Frontal cortex (tissue), 4 donors: Measurements from ENCODE around the gene CTNNBL1. TPM values are rescaled to one million over a fixed set of nuclear protein-coding genes. Genes with fewer than 3 reads are reported as not detected.
"Not testable (repeated sequence)": the region's sequence is repeated elsewhere in the genome, so short reads cannot be mapped to it uniquely, and the experiment has no call there.

Experiments used
- DNase-seq, 2 donors: peaks; one replicate each; pipeline ENCODE4 v3.0.0; 2012; ENCODE audit warnings: low spot score in 2 of 2
- FAIRE-seq: peaks from 2 replicates; lab custom pipeline; 2012; peaks lifted over from hg19 to GRCh38; lab: Jason Lieb, UNC
- total RNA-seq: library from RNA; depleted of rRNA; stranded (reverse); fragments of >200 nt; gene quantifications from one replicate; pipeline ENCODE4 v1.2.3, GENCODE V29; 2014
- donor health status: control.
- donor health status: control.
- donor health status: control.

Gene CTNNBL1
- total RNA-seq, 1 donor from 2014 or later = 61.1 TPM

DNA sequence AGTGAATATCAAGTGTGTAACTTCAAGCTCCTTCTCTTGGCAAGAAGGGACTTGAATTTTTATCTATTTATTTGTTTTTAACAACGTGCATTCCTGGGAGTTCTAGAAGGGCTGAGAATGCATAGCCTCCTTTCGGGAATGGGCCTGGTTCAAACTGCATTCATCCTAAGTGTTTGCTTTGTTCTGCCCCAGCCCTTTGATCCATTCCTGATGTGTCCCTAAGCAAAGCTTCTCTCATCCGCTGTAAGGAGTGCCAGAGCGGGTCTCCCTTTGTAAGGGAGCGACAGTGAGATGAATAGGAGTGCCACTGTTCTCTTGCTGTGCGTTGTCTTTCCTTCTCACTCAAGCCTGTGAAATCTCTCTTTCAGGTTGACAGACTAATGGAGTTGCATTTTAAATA, 148.1 kb downstream of the CTNNBL1 start:
- no peak for DNase-seq
- no peak for FAIRE-seq

DNA sequence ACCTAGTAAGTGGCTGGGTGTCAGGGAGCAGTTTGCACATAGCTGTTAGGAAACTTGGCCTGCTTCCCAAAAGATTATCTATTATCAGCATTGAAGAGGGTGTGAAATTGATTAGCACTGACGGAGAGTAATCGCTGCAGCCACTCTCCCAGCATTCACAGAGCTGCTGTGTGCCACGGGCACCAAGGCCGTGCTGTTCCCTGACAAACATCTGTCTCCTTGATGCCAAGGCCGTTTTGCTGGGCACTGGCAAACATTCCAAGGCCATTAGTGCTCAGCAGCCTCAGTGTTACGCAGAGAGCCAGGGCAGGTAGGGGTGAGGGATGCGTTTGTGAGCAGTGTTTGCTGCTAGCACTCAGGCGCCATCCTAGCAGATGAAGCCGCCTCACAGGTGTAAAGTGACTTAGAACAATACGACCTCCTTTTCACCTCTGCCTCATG, 151.4 kb downstream of the CTNNBL1 start:
- FAIRE-seq = no peak
- no peak for DNase-seq

DNA sequence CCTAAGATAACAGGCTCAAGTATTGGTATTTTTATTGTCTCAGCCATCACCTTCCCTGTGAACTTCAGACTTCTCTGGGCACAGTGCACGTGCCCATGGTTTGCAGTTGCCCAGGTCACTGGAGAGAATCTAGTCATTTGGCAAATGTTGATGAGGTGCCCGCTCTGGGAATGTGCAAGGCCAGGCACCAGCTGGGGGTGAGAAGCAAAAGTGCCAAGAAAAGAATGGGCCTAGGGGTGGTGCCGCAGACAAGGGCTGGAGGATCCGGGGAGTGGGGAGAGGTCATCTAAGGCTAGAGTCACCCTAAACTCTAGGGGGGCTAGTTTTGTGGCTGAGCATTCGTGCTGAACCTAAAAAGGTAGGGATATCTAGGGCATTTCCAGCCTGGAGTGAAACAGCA, 152.0 kb downstream of the CTNNBL1 start:
- FAIRE-seq = no peak
- DNase-seq = no peak

DNA sequence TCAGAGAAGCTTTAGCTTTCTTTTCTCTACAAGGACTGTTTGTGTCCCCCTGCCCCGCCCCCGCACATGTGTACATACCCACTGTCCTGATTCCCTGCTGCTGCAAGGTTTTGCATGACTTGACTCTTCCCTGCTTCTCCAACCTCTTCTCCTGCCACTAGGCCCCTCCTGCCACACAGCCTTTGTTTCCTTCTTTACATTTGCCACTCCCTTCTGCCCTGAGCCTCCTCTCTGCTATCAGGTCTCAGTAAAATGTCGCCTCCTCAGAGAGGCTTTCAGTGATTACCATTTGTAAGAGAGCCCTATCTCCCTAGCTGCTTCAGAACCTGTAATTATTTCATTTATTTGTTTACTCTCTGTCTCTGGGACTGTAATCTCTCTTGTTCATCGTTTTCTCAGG, 152.7 kb downstream of the CTNNBL1 start:
- FAIRE-seq (no peak), DNase-seq (no peak)

DNA sequence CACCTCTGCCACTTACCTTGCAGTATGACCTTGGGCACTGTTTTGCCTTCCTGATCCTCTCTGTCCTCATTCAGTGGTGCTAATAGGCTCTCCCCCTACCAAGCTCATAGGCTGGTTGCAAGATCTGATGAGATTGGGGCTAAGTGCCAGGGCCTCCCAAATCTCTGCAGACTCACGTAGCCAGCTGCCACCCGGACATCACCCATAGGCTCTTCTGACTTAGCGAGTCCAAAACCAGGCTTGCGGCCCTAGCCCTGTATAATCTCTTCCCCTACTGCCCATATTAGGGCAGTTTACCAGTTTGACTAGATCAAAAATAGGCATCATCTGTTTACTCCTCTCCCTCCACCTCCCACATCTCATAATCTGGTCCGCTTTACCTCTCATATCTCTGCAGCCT, 154.9 kb downstream of the CTNNBL1 start:
- FAIRE-seq (no peak), DNase-seq (no peak)

DNA sequence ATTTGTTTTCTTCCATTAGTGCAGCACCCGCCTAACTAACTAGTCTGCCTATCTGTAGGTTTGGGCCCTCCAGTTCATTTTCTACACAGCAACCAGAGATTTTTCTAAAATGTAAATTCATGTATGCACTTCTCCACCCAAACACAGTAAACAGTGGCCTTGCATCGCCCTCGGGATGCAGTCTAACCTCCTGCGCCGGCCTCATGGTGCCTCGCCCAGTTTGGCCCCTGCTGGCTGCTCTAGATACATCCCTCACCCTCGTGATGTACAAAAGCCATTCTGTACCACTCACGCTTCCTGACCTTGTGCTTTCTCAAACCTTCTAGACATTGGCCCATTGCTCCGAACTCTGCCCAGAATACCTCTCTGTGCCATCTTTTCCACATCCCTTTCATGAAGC, 155.3 kb downstream of the CTNNBL1 start:
- FAIRE-seq (no peak), DNase-seq (no peak)

DNA sequence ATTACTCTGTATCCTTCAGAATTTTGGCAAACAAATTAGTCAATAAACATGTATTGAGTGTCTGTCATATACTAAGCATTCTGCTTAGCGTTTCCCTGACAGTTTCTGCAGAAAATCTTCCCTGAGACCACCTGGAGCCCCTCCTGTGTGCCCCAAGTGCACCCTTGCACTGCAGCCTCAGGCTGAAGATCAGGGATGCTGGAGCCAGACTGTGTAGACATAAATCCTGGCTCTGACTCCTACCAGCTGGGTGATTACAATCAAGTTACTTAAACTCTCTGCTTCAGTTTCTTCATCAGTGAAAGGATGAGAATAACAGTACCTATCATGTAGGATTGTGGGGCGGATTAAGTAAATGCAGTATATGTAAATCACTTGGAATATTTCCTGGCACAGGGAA, 155.7 kb downstream of the CTNNBL1 start:
- no peak for DNase-seq
- no peak for FAIRE-seq

DNA sequence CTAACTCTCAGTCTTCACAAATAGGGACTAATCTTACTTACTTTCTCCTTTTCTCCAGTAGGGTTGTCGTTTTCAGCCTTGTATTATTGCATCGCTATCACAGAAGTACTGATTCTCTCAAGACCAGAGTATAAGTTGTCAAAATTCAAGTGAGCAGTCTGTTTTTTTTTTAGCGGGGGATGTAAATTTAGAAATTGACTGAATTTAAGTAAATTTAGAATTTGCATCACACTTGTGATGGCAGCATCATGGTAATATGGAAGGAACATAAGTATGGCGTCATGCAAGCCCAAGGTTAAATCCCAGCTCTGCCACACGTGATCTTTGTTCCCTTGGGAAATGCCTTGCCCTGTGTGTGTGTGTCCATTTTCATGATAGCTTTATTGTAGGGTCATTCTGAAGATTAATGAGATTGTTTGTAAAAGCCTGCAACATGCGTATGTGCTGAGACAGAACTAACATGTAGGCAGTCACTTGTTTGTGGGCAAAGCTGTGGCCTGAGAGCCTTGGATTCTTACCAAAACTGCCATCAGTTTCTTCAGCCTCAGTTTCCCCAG, 156.3 kb downstream of the CTNNBL1 start:
- FAIRE-seq = no peak

DNA sequence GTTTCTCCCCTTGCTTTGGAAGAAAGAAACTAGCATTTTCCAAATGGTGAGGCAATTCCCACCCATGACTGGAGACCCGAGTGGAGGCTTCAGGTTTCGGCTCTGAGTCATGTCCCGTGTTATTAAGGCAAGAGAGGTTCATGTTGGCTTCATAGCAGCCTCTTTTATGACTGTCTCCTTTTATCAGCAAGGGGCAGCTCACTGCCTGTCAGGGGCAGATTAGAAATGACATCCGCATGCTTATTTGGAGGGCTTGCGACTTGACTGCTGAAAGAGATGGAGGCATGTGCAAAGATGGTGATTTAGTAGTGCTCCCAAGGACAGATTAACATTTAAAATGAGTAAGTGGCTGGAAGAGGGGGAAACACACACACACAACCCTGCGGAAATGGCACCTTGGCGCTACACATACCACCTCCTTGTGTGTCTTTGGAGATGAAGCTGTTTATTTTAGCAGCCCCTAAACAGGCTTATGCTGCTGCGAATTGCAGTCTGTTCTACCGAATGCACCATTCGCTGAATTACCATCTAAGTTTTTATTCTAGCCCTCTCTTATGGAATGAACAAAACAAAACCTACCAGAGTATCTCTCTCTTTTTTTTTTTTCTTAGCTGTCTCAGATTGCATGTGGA, 157.0 kb downstream of the CTNNBL1 start:
- DNase-seq (no peak), FAIRE-seq (no peak)

More for the DNA sequence above, 156.3 kb downstream of the CTNNBL1 start:
- DNase-seq = no peak

DNA sequence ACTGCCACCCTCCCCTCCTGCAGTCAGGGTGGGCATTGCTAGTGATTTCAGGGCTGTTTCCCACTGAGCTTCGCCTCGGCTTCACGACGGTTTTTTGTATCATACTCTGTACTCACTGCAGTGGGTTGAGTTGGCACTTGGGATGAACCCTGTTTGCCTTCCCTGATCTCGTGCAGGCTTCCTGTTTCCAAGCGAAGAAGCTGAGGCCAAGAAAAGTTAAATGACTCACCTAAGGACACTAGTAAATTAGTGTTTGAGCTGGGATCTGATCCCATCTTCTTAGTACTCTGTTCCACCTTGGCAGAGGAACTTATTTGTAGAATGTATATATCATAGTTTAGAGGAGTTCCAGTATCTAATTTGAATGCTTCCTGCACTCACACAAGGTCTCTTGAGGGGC, 158.8 kb downstream of the CTNNBL1 start:
- FAIRE-seq (no peak), DNase-seq (no peak)

DNA sequence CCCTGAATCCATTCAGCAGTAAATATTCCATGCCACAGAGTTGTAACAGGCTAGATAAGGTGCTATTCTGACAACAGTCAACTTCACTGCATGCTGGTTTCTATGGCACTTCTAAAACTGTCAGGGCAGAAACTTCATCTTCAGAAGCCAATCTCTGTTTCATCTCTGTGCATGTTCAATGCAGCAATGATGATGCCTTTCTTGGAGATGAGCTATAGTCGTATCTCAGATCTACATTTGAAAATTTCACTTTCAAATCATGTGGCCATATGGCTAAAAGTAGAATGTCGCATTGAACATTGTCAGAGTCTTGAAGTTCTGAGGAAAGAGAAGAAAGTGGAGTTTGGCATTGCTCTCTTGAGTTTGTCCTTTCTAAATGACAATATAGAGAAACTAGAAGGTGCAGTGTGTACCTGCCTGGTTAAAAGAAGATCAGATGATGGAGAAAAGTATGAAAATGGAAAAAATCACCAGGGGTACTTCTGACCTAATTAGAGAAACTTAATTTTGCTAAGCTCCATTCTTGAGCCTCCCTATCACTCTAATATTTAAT, 160.1 kb downstream of the CTNNBL1 start:
- FAIRE-seq (no peak), DNase-seq (no peak)

DNA sequence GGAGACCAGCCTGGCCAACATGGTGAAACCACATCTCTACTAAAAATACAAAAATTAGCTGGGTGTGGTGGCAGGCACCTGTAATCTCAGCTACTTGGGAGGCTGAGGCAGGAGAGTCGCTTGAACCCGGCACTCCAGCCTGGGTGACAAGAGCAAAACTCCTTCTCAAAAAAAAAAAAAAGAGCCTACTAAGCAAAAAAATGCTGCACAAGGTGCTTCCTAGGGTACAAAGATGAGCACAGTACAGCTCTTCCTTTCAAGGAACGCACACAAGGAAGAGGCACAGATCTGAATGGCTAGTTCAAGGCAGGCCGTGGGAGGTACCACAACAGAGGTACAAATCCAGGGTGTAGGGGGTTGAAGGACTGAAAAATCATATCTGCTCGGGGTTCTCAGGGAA, 162.2 kb downstream of the CTNNBL1 start:
- not testable (repeated sequence) for DNase-seq, FAIRE-seq

DNA sequence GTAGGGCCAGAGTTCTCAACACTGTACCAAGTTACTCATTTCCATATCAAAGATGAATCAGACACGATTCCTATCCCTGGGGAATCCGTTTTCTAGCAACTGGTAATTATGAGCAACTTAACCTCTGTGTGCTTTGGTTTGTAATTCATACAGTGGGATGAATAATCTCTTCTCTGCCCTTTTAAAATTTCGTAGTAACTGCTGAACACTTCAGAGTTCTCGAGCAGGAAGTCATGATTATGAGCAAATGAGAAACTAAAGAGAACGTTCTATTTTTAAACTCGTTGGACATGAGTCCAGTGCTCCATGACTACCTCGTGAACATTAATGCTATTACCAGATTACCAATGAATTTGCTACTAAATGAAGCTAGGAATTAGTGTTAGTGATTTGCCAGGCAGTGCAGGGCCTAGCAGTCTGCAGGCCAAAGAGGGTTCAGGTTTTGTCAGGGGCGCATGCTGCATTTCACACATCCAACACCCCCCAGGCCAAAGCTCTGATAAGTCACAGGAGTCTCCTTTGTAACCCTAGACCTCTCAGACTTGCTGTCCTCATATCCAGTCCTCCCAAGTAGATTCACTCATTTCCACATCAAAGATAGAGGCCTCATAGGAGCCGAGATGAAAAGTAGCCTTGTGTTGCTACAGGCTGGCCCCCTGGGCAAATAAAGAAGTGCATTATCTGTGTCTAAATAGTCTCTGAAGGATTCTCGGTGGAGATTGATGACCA, 163.3 kb downstream of the CTNNBL1 start:
- FAIRE-seq = no peak
- DNase-seq = no peak

DNA sequence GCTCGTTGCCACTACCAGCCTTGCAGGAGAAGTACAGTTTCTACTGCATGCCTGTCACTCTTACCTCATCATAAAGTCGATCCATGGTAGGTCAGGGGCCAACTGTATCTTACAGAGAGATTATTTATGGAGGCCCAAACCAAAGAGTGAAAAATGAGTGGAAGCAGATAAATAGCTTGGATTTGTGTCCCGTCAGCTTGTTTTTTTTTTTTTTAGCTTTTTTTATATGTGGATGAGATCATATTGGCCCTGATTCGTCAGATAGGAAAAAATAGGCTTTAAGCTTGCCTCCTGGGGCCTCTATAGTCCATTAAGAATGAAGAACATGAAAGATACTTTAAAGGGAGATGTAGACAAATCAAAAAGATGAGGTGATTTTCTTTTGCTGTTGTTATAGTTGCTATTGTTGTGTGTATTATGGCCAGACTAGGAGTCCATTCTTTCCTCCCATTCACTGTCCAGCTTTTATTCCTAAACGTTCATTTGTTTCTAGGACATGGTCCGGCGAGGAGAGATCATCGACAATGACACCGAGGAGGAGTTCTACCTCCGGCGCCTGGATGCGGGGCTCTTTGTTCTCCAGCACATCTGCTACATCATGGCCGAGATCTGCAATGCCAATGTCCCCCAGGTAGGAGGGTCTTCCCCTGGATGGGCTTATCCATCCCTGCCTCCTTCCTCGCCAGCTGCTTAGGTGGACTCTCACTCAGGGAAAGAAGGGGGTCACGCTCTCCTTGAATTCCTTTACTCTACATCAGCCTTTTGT, 165.8 kb downstream of the CTNNBL1 start:
- DNase-seq (no peak), FAIRE-seq (no peak)

DNA sequence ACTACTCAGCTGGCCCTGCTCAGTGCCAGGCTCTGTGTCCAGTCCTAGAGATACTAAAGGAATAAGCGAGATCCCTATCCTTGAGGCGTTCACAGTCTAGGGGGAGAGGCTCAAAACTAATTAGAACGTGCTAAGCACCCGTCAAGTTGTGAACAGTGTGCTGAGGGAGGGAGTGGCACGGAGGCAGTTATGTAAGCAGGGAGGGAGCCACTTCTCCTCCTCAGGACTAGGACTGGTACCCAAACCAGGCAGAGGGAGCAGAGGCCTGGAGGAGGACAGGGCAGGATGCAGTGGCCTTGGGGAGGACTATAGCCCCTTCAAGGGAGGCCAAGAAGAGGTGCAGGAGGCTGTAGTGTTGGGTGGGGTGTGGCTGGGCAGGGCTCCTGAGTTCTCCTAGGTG, 169.5 kb downstream of the CTNNBL1 start:
- no peak for FAIRE-seq
- DNase-seq = no peak

DNA sequence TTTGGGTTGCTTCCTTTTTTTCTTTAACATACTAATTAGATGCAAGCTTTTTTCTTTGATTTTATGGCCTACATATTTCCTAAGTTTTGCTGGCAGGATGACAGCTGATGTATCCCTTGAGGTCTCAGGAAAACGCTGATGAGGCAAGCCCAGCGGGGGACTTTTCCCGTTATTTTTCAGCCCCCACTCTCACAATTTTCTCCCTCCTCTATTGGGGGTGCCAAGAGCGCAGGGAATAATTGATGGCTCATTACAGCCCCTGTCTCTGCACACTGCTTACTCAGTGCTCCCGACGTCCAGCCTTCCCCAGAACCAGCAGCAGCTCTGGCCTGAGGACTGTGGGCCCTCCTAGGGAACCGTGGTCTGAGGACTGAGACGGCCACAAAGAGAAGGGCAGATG, 170.5 kb downstream of the CTNNBL1 start:
- DNase-seq (no peak), FAIRE-seq (no peak)

DNA sequence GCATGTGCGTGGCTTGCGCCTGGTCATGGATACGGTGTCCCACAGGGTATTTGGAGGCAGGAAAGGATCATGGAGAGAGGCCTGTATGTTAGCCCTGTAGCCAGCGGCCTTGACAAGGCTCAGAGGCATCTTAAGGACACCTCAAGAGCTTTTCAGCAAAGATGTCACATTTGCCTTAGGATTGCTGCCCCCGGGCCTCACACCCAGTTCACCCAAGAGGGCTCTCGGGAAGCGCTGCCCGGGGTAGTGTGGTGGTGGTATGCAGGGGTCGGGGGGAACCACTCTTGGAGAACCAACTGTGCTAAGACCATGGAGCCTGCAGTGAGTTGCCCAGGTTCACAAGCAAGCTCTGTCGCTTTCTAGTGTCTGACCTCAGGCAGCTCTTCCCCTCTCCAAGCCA, 172.2 kb downstream of the CTNNBL1 start:
- FAIRE-seq (no peak), DNase-seq (no peak)

DNA sequence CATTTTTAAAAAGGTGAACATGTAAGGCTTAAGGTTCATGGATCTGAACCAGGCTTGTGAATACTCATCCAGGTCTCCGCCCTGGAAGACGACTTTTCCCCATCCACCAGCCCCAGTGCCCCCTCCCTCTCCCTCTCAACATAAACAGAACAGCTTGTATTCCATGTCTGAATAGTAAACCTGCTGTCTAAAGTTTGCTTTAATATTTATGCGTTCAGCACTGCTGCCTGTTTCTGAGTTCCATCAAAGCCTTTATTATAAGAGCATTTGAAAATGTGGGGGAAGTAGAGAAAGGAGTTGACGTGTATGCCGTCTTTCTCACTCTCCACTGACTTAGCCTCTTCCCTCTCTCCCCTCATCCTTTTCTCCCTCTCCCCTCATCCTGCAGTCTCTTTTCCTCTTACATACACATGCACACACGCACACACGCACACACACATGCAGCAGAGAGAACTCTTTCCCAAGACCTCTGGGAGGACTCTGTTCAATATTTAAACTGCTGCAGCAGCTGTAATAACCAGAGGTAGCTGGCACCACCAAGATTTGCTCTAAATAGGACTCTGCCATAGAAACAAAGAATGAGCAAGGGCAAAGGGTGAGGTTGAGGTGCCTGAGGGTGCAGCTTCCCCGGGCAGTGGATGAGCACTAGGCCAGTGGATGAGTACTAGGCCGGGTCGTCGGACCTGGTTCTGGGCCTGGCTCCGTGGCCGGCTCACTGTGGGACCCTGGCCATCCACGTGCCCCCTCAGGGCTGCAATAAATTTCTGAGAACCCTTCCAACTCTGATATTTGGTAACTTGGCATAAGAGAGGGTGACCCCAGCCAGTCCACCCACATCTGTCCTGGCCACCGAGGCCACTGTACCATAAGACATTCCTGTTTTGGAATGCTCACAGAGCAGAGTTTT, 173.7 kb downstream of the CTNNBL1 start:
- no peak for FAIRE-seq
- no peak for DNase-seq

DNA sequence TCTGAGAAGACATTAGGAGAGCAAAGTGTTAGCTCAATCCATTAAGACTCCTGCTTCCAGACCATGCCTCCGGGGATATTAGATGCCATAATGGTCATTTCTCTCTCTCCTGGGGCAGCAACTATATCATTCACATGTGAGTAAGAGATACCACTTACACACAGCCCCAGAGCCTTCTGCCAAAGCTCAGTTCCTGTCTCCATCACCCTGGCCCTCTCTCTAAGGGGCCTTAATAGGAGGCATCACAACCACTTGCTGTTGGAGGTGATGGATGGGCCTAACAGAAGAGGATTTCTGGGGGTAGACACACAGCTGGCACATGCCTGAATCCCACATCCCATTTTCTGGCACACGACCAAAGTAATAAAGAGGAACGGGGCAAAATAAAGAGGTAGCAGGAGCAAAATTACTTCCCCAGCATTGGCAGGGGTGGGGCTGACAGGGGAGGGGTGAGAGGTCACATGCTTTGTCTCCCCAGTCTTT, 175.1 kb downstream of the CTNNBL1 start:
- DNase-seq = no peak
- no peak for FAIRE-seq
